Adrenal gland (tissue), 5 donors: Measurements from ENCODE around the gene PTGES3L.

Source experiments
- CTCF ChIP-seq, 6 experiments: fragments of 450-650 bp in 4 of 6; fragments of 200-600 bp in 2 of 6; sonication (generic) in 1 of 6; IDR thresholded peaks; 1 replicate in 5 of 6; 2 replicates in 1 of 6; pipeline versions ENCODE4 v1.5.1 to v1.8.0; 2016 to 2021; ENCODE audit warnings: antibody characterized with exemption in 6 of 6, mild to moderate bottlenecking in 2 of 6, moderate library complexity in 1 of 6
- POLR2A ChIP-seq, 2 donors: fragments of 450-650 bp; IDR thresholded peaks; one replicate each; pipeline ENCODE4 v1.6.1; 2017; ENCODE audit warnings: antibody characterized with exemption in 2 of 2, mild to moderate bottlenecking in 2 of 2, moderate library complexity in 1 of 2
- donor health status: DM: no; HTN: no; CAD: no.

DNA sequence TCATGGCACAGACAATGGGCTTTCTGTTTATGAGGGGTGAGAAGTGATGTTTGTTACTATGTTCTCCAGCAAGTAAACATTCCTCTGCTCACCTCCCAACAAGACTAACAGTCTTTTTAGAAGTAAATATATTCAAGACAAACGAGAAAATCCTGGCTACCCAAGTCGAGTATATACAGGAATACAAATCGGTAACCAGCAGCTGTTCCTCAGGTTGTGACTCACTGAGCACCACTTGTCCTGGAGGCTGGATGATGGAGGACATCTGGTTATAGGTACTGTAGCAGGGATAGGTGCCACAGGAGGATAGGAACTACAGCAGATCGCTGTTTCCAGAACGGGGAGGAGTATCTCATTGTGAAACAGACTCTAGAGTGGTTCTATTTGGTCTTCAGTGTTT is 13.0 kb upstream of the PTGES3L start:
- TF ChIP-seq CTCF (IDR thresholded peaks at IDR 0.05) (peak in 1 of 6 experiments; percentile 1), POLR2A (IDR thresholded peaks at IDR 0.05) (no peak)
